RWPE1 (cell line): ENCODE data around the gene LTBR.
"Not testable (repeated sequence)": the region's sequence is repeated elsewhere in the genome, so short reads cannot be mapped to it uniquely, and the experiment has no call there.

Source experiments
- CTCF ChIA-PET: fragments of 350-600 bp; sonication (Branson Sonifier 250); formaldehyde crosslinking; extraction: SDS; loops from one replicate; lab custom pipeline; 2021; lab: Yijun Ruan, JAX
- POLR2A ChIA-PET: fragments of 400-600 bp; formaldehyde crosslinking; extraction: SDS; loops from one replicate; lab custom pipeline; 2020; ENCODE audit warnings: antibody characterized with exemption; ENCODE audit not compliant: low non-redundant PET; lab: Yijun Ruan, JAX
- DNase-seq: peaks from one replicate; pipeline ENCODE4 v3.0.0; 2012; ENCODE audit warnings: low spot score
- H3K27ac ChIP-seq: fragments of 450-650 bp; 2 replicates; pipeline ENCODE4 v1.5.1; 2017
- CTCF ChIP-seq: fragments of 450-650 bp; conservative IDR thresholded peaks from 2 replicates; pipeline ENCODE4 v1.5.1; 2017; ENCODE audit warnings: low read depth, mild to moderate bottlenecking

LTBR gene

DNA sequence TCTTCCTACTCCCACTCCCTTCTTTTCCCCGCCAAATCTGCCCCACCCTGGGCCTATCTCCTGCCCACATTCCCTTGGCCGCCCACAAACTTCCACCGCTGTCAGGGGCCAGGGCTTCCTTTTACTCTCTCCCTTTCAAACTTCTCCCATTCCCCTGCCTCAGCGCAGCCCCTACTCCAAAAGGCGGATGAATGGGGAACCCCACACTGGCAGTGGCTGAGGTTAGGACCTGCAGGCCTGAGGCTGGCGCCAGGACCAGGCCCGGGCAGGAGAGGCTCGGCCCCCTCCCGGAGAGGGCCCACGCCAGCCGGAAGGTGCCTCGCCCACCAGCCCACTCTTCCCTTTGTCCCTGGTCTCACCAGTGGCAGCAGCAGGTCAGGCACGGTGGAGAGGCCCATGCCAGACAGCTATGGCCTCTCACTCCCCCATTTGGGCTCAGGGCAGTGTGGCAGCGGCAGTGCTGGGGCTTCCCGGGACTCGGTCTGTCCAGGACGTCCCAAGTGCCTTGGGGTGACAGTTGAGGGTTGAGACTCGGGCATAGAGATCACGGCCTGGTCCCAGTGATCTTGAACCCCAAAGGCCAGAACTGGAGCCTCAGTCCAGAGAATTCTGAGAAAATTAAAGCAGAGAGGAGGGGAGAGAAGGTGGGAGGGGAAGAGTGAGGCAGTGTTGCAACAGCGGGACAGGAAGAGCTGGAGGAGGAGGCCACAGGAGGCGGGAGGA lies 42.4 kb upstream of the LTBR start, which contains the start of gene TNFRSF1A:
TSS of gene TNFRSF1A (minus strand) at position 660 of the 723 bp plus-strand sequence. CDS start at position 398, 262 bp downstream.
- peak; percentile 61 for DNase-seq
- H3K27ac ChIP-seq: peak within 1 kb of the TSS; percentile 97
- CTCF ChIA-PET: interaction anchor here (0.5 to 0.9 kb wide), 2 partner anchors 18 to 55 kb away, joined by 3 read pairs; no protein-coding TSS in a partner anchor
- POLR2A ChIA-PET: interaction anchor here (0.6 to 1.7 kb wide), 2 partner anchors 29 to 677 kb away, joined by 3 to 5 read pairs; no protein-coding TSS in a partner anchor
- TF ChIP-seq CTCF: no peak

- DNase-seq: no peak
- no peak for TF ChIP-seq CTCF
- ChIA-PET CTCF (interaction anchor here (0.5 to 0.9 kb wide), 2 partner anchors 19 to 56 kb away, joined by 3 read pairs; no protein-coding TSS in a partner anchor), POLR2A (interaction anchor here (0.6 to 1.7 kb wide), 2 partner anchors 29 to 676 kb away, joined by 3 to 5 read pairs; no protein-coding TSS in a partner anchor)
- H3K27ac ChIP-seq: peak overlapping the region; percentile 97
Observed at GRCh38 chr12:6342140-6342889, 41.6 kb upstream of the LTBR start.

- DNase-seq: no peak
- POLR2A ChIA-PET: interaction anchor here (0.6 kb wide), 1 partner anchor 30 kb away, joined by 3 read pairs; no protein-coding TSS in a partner anchor
- no peak for TF ChIP-seq CTCF
- CTCF ChIA-PET: no interaction called here
- peak overlapping the region; percentile 97 for H3K27ac ChIP-seq
Observed at GRCh38 chr12:6343518-6343917, 40.4 kb upstream of the LTBR start.

GRCh38 chr12:6344101-6344660 lies 39.8 kb upstream of the LTBR start:
- peak overlapping the region; percentile 97 for H3K27ac ChIP-seq
- DNase-seq: not testable (repeated sequence)
- CTCF ChIA-PET: interaction anchor here (0.6 kb wide), 2 partner anchors 14 to 122 kb away, joined by 4 read pairs; no protein-coding TSS in a partner anchor
- POLR2A ChIA-PET: interaction anchor here (0.6 kb wide), 1 partner anchor 29 kb away, joined by 3 read pairs; no protein-coding TSS in a partner anchor

- H3K27ac ChIP-seq: peak overlapping the region; percentile 64
- POLR2A ChIA-PET: interaction anchor here (0.7 to 1.0 kb wide), 2 partner anchors 9 to 32 kb away, joined by 3 to 4 read pairs; no protein-coding TSS in a partner anchor
- CTCF ChIA-PET: interaction anchor here (0.6 to 1.0 kb wide), 3 partner anchors 10 to 22 kb away, joined by 3 read pairs; no protein-coding TSS in a partner anchor
- DNase-seq: peak; percentile 67
- no peak for TF ChIP-seq CTCF
Observed at GRCh38 chr12:6345319-6346091, 38.5 kb upstream of the LTBR start.

DNA sequence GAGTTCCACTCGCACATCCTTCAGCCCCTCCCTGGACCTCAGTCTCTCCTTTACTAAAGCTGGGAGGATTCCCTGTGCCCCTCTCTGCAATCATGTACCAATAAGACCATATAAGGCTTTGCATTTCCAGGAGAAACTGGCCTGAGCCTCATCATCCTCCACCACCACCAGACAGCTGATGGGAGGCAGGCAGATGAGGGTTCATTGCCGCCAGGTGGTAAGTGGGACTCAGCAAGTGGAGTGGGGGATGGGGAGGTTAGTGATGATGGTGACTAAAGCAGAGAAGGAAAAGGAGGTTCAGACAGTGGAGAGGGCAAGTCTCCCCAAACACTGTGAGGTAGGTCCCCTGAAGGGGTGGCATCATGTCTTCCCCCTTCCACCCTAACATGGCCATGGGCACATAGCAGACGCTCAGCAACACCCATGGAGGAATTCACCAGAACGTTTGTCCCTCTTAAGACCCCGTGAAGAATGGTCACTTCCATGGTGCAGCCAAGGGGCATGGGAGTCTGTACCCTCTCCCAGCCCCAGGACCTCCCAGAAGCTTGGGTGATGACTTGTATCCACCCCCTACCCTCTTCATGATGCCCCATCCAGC lies 37.6 kb upstream of the LTBR start:
- peak overlapping the region; percentile 64 for H3K27ac ChIP-seq
- POLR2A ChIA-PET: interaction anchor here (1.0 kb wide), 1 partner anchor 10 kb away, joined by 4 read pairs; no protein-coding TSS in a partner anchor

More for the DNA sequence above, 37.6 kb upstream of the LTBR start:
- CTCF ChIA-PET: interaction anchor here (0.6 to 1.0 kb wide), 3 partner anchors 10 to 151 kb away, joined by 3 read pairs; no protein-coding TSS in a partner anchor
- no peak for DNase-seq
- TF ChIP-seq CTCF: no peak
